HG02763 (cell line): ENCODE measurements around the gene NECAB2.

Experiments
- ATAC-seq: cut with Tn5 transposase; IDR thresholded peaks from one replicate; pipeline ENCODE4 v1.9.1; 2021; ENCODE audit warnings: mild to moderate bottlenecking, moderate library complexity; ENCODE audit not compliant: unreplicated experiment

The NECAB2 gene

GRCh38 chr16:84042308-84042878 lies 74.3 kb downstream of the NECAB2 start, which contains the start of gene SLC38A8:
Gene SLC38A8, minus strand, starts transcription at chr16:84042795. Its CDS starts 638 bp downstream, at chr16:84042157.
- ATAC-seq: no peak

DNA sequence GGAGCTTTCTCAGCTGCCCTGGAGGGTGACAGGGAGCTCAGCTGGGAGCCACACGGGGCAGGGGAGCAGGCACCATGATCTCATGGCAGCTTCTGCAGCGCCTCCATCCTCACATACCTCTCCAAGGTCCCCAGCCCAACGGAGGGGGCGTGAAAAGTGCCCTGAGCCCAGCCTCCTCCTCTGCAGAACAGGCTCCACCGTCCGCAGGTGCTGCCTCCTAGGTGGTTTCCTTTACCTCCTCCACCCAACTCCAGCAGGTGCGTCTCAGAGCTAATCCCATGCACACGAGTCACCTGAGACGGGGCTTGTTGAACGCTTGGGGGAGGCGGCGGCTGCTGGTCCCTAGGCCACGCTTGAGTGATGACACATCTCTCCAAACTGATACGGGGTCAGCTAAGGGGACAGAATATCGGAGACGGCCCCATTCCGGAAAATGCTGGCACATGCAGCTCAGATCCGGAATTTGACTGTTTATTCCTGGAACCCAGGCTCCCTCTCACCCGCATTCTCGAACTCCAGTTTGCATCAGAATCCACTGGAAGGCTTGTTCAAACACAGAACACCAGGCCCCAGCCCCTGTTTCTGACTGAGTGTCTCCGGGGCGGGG lies 74.9 kb downstream of the NECAB2 start:
- no peak for ATAC-seq

DNA sequence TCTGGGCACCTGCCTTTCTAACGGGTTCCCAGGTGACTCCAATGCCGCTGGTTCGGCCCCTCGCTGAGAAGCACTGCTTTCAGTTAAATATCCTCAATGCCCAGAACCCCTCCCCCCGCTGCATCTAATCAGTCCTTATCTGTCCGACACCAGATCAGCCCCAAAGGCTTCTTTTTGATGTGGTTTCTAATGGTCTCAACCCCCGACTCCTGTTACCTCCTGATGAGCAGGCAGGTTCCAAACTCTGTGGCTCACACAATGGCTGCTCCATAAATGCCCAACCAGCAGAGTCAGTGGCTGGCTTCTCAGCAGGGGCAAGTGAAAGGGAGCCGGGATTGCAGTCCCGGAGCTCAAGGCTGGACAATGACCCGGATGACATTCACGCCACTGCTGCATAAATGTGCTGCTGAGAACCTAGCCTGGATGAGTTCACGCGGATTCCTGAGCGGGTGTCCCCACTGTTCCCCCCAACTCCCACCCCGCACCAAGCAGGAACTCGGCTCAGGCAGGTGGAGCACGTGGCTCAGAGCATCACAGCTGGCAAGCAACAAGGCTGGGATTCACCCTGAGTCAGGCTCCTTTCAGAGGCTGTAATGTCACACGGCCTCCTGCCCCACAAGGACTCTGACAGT lies 75.6 kb downstream of the NECAB2 start:
- ATAC-seq: no peak

DNA sequence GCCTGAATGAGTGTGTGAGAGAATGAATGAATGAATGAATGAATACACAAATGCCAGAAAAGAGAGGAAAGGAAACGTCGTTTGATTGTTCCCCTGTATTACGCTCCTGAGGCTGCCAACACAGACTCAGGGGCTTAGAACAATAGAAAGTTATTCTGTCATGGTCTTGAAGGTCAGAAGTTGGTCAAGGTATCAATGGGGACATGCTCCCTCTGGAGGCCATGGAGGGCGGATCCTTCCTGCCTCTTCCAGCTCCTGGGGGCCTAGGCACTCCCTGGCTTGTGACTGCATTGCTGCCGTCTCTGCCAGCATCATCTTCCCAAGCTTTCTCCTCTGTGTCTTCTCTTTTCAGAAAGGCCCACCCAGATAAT lies 76.1 kb downstream of the NECAB2 start:
- ATAC-seq: no peak

- ATAC-seq: no peak
These were observed 77.2 kb downstream of the NECAB2 start for GRCh38 chr16:84045001-84045817.

- no peak for ATAC-seq
These were observed 77.9 kb downstream of the NECAB2 start for GRCh38 chr16:84045818-84046470.

- ATAC-seq: no peak
These were observed 79.2 kb downstream of the NECAB2 start for GRCh38 chr16:84047206-84047605.

DNA sequence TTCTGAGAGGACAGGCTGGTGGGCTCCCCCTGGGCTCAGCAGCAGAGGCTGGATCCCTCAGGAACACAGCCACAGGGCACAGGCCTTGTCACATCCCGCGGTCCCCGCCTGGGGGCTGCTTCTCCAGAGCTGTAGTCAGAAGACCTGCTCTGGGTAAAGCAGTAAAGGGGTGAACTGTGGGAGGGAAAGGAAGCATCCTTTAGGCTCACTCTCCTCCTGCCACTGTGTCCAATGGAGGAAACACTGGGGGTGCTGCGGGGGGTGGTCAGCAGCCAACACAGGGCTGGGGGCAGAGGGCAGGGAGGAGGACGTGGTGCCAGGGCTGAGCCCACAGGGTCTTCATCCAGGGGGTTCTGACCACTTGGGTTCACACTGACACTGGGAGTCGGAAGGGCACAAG lies 79.6 kb downstream of the NECAB2 start:
- no peak for ATAC-seq

DNA sequence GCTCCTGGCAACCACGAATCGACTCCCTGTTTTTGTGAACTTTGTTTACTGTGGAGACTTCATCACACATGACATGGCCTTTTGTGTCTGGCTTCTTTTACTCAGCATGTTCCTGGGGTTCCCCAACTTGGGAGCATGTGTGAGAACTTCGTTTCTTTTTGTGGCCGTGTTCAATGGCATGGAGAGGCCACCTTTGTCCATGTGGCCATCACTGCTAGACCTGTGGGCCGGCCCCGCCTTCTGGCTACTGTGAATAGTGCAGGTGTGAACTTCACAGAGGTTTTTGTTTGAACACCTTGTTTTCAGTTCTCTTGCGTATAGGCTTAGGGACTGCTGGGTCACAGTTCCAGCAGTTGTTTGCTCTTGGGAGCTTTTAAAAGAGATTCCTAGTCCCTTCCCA lies 80.2 kb downstream of the NECAB2 start:
- ATAC-seq: no peak

GRCh38 chr16:84048871-84049270 lies 80.8 kb downstream of the NECAB2 start:
- no peak for ATAC-seq

DNA sequence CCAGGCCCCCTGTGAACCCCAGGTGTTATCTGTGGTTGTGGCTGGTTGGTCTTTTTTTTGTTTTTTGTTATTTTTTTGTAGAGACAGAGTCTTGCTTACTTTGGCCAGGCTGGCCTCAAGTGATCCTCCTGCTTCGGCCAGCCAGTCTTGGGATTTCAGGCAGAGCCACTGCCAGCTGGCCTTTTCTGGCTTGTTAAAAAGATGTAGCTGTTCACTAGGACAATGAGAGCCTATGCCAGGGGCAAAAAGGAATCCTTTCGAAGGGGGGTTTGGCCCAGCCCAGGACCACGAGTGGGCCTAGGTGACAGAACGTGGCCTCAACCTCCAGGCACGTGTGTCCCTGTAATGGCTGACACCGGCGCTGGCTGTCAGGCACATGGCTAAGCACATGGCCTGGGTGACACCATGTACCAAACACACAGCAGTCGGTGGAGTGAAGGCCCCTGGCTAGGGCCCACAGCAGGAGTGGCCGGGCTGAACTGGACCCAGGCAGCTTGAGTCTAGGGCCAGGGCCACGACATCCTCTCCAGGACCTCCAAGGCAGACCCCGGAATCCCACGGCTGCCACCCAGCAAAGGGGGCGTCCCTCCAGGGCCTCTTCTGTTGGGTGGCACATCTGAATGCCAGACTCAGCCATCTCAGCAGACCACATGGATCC lies 81.5 kb downstream of the NECAB2 start:
- no peak for ATAC-seq

- no peak for ATAC-seq
These were observed 82.3 kb downstream of the NECAB2 start for GRCh38 chr16:84050316-84050715.

- ATAC-seq: no peak
These were observed 84.1 kb downstream of the NECAB2 start for GRCh38 chr16:84052071-84052622.
